HG03175 (cell line): Measurements from ENCODE around the gene GLIS1.
"Not testable (repeated sequence)": the region's sequence is repeated elsewhere in the genome, so short reads cannot be mapped to it uniquely, and the experiment has no call there.

Source experiments
- ATAC-seq: cut with Tn5 transposase; IDR thresholded peaks from one replicate; pipeline ENCODE4 v1.9.1; 2021; ENCODE audit warnings: mild to moderate bottlenecking, moderate library complexity; ENCODE audit not compliant: unreplicated experiment

GLIS1 gene

DNA sequence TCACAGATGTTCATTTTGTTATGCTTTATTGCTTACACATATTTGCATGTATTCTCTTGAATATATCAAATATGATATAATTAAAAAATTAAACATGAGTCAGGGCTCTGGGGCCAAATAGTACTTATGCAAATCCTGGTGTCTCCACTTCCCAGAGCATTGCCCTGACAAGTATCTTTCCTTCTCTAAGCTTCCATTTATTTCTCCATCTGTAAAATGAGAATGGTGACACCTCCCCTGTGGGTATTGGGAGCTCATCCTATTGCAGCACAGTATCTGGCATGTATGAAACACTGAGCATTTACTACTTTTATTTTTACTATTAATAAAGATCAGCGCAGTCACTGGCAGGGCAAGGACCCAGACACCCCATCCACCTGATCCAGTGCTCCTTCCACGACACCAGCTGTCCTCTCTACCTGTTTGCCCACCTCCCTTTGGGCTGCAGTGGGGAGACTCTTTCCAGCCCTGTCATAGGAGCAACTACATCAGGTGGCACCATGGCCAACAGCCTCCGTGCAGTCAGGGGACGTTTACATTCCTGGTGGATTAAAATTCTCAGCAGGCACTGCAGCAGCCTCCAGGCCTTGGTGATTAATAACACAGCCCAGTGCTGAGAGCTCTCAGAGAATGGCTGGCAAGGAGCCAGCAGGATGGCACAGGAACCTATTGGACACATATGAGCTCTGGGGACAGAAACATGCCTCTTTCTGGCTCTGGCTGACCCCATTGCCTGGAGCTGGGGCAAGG, 166.7 kb downstream of the GLIS1 start:
- no peak for ATAC-seq

DNA sequence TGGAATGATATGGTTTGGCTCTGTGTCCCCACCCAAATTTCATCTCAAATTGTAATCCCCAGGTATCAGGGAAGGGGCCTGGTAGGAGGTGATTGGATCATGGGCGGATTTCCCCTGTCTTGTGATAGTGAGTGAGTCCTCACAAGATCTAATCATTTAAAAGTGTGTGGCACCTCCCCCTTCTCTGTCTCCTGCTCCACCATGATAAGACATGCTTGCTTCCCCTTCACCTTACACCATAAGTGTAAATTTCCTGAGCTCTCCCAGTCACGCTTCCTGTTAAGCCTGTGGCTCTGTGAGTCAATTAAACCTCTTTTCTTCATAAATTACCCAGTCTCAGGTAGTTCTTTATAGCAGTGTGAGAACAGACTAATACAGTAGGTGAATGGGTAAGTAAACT, 170.4 kb downstream of the GLIS1 start:
- ATAC-seq = no peak

- no peak for ATAC-seq
Measured at GRCh38 chr1:53567851-53568250, 171.1 kb downstream of the GLIS1 start.

GRCh38 chr1:53567450-53567849, 171.5 kb downstream of the GLIS1 start:
- ATAC-seq = no peak

GRCh38 chr1:53563611-53564010, 175.4 kb downstream of the GLIS1 start:
- ATAC-seq = no peak

GRCh38 chr1:53562981-53563379, 176.0 kb downstream of the GLIS1 start:
- no peak for ATAC-seq

- ATAC-seq = no peak
Measured at GRCh38 chr1:53562291-53562980, 176.5 kb downstream of the GLIS1 start.

- ATAC-seq = no peak
Measured at GRCh38 chr1:53561503-53562105, 177.4 kb downstream of the GLIS1 start.

DNA sequence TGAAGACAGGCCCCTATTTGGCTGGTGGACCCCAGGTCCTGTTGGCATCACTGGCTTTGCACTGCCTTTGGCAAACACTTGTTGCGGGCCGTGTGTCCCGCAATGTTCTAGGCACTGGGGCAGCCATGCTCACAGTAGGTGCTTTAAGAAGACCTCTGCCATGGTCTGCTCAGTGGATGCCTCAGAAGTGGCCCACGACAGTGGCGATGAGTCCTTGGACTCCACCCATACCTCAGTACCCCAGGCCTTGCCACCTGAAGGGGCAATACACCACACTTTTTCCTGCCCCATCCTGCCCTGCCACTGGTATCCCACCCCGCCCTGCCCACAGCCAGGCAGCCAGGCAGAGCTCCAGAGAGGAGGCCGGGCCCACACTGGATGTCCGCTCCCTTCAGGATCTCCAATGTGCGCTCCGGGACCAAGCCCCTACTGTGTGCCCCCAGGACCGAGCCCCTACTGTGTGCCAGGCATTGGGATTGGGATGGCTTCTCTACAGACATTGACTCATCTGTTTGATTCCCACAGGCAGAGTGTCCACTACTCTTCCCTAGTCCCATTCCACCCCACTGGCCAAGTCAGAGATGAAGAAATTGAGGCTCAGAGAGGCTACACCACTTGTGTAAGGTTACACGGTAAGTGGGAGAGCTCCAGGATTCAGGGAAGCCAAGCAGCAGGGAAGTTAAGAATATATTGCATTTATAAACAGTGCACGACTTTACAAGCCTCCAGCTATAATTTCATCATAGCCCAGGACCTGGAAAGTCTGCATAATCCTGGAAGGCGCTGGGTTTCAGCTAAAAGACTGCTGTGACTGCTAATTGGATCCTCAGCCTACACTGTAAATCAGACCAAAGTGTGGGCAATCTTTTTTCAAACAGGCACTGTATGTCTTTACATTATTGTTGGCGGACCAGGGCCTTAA, 178.1 kb downstream of the GLIS1 start:
- ATAC-seq = no peak

- ATAC-seq = no peak
Measured at GRCh38 chr1:53559854-53560580, 178.9 kb downstream of the GLIS1 start.

GRCh38 chr1:53559391-53559815, 179.6 kb downstream of the GLIS1 start:
- no peak for ATAC-seq

DNA sequence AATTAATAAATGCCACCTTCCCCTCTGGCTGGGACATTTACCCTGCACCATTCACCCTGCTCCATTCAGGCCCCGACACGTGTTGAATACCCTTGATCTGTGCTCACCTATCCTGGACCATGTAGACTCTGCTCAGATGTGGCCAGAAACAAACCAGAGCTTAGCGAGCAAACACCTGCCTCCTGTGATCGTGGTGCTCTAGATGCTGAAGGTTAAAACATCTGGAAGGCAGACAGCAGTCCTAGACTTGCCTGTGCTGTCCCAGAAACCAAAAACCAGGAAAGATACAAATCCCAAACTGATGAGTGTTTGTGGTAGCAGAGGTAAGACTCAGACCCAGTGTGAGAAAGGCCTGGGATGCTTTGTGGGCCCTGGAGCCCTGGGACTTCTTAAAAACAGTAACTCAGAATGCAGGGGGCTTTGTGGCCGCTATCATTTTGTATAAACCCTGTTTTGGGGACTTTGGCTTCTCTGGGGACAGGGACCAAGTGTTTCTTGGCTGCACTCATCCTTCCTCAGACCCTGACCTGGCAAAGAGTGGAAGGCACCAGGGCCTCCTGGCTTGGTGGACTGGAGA, 180.1 kb downstream of the GLIS1 start:
- ATAC-seq = no peak

DNA sequence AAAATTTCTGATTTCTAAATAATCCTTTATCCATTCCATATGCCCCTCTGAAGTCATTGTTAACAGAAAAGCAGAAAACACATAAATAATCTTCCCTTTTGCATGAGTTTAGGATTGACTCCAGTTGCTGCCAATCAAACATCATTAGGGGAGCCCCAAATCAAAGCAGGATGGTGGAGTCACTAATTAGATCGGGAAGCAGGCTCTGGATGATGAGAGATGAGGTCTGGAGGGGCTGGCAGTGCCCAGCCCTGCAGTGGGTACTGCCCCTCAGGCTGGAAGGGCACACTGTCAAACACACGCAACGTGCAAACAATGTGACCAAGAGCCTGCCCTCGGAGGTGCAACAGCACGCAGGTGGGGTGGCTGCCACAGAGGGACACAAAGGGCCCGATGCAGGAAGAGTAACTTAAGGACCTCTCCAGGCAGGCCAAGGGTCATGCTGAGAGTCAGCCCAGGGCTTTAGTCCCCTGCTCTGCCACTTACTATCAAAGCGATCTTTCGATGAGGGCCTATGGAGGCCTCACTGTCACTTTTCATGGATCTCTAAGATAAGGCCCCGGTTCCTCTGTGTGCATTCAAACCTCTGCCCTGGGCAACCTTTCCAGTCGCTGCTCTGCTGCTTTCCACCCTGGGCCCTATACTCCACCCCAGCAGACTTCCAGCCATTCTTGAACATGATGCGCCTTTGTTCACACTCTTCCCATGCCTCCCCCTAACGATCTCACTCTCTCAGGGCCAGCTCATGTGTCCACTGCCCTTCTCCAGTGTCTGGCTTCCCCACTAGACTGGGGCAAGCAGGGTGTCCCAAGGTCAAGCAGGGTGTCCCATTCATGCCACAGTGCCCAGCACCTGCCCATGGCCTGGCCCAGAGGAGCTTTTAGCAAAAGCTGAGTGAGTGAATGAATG, 180.9 kb downstream of the GLIS1 start:
- no peak for ATAC-seq

DNA sequence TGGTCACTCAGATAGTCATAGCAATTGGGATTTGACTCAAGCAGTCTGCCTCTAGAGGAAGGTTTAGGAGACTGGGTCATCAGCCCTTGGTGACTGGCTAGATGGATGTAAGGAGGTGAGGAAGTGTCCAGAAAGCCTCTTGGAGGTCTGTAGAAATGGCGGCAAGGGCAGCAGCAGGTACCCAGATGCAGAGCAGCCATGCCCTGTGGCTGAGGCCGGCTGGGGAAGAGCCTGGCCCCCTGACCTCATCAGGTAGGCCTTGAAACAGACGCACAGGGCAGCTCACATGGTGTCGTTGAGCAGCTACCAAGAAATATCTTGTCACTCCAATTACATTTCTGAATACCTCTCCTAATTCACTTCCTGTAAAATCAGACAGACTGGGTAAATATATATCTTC, 181.6 kb downstream of the GLIS1 start:
- ATAC-seq = no peak

- no peak for ATAC-seq
Measured at GRCh38 chr1:53556657-53557227, 182.2 kb downstream of the GLIS1 start.

DNA sequence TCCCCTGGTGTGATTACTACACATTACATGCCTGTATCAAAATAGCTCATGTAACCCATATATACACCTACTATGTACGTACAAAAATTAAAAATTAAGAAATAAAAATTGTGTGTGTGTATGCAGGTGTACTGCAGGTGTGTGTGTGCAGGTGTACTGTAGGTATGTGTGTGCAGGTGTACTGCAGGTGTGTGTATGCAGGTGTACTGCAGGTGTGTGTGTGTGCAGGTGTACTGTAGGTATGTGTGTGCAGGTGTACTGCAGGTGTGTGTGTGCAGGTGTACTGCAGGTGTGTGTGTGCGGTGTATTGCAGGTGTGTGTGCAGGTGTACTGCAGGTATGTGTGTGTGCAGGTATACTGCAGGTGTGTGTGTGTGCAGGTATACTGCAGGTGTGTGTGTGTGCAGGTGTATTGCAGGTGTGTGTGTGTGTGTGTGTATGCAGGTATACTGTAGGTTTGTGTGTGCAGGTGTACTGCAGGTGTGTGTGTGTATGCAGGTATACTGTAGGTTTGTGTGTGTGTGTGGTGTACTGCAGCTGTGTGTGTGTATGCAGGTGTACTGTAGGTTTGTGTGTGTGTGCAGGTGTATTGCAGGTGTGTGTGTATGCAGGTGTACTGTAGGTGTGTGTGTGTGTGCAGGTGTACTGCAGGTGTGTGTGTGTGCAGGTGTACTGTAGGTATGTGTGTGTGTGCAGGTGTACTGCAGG, 183.2 kb downstream of the GLIS1 start:
- ATAC-seq = not testable (repeated sequence)

- ATAC-seq = no peak
Measured at GRCh38 chr1:53554592-53555305, 184.2 kb downstream of the GLIS1 start.
